Peyer's patch (tissue), 4 donors: ENCODE data around the gene ASB2.

Source experiments
- CTCF ChIP-seq, 6 experiments: fragments of 450-650 bp in 4 of 6; fragments of 200-600 bp in 2 of 6; sonication (generic) in 1 of 6; IDR thresholded peaks; one replicate each; pipeline ENCODE4 v1.5.1; 2017 to 2019; ENCODE audit warnings: antibody characterized with exemption in 6 of 6, mild to moderate bottlenecking in 3 of 6, moderate library complexity in 1 of 6
- POLR2A ChIP-seq, 2 donors: fragments of 450-650 bp; IDR thresholded peaks; one replicate each; pipeline ENCODE4 v1.5.1; 2017; ENCODE audit warnings: antibody characterized with exemption in 2 of 2, mild to moderate bottlenecking in 2 of 2, moderate library complexity in 2 of 2

- TF ChIP-seq CTCF (IDR thresholded peaks at IDR 0.05) (no peak), POLR2A (IDR thresholded peaks at IDR 0.05) (no peak)
These were observed 12.7 kb downstream of the ASB2 start for GRCh38 chr14:93963692-93964091.
